GM18517 (cell line): ENCODE results near the gene HSPA1A.
A peak's percentile ranks its signal among the peaks of the same experiment; 100 is the strongest.
"Not testable (repeated sequence)": the region's sequence is repeated elsewhere in the genome, so short reads cannot be mapped to it uniquely, and the experiment has no call there.

Experiments used
- ATAC-seq: cut with Tn5 transposase; IDR thresholded peaks from one replicate; pipeline ENCODE4 v1.9.1; 2021; ENCODE audit warnings: mild to moderate bottlenecking, moderate library complexity; ENCODE audit not compliant: unreplicated experiment

HSPA1A gene

DNA sequence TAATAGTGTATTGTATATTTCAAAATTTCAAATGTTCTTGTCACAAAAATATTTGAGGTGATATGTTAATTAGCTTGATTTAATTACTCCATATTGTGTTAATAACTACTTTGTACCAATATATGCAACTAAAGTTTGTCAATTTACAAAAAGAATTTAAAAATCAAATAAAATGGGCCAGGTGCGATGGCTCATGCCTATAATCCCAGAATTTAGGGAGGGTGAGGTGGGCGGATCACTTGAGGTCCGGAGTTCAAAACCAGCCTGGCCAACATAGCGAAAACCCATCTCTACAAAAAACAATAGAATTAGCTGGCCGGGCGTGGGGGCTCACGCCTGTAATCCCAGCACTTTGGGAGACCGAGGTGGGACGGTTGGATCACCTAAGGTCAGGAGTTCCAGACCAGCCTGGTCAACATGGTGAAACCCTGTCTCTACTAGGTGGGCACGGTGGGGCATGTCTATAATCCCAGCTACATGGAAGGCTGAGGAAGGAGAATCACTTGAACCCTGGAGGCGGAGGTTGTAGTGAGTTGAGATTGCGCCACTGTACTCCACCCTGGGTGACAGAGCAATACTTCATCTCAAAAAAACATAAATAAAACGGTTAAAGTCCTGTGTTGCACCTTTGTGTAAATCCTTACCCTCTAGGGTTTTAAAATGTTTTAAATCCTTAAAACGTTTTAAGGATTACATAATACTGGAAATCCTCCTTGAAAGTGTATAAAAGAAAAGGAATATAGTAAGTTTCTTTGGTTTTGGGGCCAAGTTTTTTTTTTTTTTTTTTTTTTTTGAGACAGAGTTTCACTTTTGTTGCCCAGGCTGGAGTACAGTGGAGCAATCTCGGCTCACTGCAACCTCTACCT, 16.2 kb downstream of the HSPA1A start:
- no peak for ATAC-seq

- ATAC-seq: peak; percentile 41
Observed at GRCh38 chr6:31834367-31835250, 19.3 kb downstream of the HSPA1A start.

GRCh38 chr6:31836047-31836473, 20.7 kb downstream of the HSPA1A start:
- ATAC-seq: no peak

DNA sequence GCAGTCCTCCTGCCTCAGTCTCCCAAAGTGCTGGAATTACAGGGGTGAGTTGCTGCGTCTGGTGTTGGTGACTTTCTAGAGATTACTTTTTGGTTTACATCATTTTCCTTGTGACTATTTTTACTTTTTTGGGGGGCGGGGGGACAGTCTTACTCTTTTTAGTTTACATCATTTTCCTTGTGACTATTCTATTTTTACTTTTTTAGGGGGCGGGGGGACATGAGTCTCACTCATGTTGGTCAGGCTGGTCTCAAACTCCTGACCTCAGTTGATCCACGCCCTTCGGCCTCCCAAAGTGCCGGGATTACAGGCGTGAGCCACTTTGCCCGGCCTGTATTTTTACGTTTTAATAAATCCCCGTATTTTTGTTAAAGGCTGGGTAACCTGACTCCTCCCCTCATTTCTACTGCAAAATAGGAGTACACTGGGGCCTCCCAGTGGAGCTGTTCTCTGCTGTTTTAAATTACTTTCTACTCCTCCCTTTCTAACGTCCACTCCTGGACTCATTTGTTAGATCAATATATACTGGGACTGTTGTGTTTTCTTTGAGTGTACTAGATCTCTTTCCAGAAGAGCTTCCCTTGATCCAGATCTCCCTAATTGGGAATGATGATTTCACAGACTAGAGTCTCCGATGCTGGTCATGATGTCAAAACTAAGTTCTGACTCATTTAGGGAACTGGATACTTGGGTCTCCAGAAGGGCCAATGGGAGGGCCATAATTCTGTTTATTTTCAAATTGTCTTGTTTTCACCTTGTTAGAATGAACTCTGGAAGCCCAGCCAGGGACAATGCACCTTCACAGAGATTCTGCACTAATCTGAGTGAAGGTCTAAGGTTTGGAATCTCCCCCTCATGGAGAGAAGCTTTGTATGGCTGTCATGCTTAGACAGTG, 21.4 kb downstream of the HSPA1A start:
- ATAC-seq: no peak

DNA sequence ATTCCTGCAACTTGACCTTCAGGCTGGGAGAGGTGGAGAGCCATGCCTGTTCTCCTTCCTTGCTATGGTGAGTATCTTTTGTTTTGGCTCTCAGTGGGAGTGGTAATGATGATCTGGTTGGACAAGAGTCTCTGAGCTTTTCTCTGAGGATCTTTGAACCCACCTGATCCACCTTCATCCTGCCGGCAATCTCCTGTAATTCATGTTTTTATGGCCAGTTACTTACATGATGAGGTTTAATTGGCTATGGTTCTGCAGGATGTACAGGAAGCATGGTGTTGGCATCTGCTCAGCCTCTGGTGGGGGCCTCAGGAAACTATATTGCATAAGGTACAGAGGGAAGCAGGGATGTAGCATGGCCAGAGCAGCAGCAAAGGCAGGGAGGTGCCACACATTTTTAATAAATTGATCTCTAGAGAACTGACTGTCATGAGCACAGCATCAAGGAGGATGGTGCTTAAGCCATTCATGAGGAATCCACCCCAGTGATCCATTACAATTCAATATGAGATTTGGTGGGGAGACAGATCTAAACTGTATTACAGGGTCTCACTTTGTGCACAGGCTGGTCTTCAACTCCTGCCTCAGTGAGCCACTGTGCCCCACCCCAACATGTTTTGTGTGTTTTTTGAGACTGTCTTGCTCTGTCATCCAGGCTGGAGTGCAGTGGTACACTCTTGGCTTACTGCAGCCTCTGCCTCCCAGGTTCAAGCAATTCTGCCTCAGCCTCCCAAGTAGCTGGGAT, 22.2 kb downstream of the HSPA1A start:
- no peak for ATAC-seq

GRCh38 chr6:31838114-31838553, 22.8 kb downstream of the HSPA1A start:
- ATAC-seq: not testable (repeated sequence)

DNA sequence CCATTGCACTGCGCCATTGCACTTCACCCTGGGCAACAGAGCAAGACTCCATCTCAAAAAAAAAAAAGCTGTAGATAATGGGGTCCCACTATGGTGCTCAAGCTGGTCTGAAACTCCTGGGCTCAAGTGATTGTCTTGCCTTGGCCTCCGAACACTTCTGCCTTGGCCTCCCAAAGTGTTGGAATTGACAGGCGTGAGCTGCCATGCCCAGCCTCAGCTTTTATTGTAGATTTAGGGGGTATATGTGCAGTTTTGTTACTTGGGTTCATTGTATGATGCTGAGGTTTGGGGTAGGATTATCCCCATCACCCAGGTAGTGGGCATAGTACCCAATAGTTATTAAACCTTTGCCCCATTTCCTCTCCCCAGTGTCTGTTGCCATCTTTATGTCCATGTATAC, 23.6 kb downstream of the HSPA1A start:
- ATAC-seq: no peak

DNA sequence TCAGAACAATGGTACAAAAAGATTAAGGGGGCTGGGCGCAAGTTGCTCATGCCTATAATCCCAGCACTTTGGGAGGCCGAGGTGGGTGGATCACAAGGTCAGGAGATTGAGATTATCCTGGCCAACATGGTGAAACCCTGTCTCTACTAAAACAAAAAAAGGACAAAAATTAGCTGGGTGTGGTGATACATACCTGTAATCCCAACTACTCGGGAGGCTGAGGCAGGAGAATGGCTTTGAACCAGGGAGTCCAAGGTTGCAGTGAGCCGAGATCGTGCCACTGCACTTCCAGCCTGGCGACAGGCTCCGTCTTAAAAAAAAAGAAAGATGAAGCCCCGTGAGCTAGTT, 24.4 kb downstream of the HSPA1A start:
- ATAC-seq: not testable (repeated sequence)

GRCh38 chr6:31842053-31842452, 26.7 kb downstream of the HSPA1A start:
- no peak for ATAC-seq

- no peak for ATAC-seq
Observed at GRCh38 chr6:31844507-31844906, 29.2 kb downstream of the HSPA1A start.

DNA sequence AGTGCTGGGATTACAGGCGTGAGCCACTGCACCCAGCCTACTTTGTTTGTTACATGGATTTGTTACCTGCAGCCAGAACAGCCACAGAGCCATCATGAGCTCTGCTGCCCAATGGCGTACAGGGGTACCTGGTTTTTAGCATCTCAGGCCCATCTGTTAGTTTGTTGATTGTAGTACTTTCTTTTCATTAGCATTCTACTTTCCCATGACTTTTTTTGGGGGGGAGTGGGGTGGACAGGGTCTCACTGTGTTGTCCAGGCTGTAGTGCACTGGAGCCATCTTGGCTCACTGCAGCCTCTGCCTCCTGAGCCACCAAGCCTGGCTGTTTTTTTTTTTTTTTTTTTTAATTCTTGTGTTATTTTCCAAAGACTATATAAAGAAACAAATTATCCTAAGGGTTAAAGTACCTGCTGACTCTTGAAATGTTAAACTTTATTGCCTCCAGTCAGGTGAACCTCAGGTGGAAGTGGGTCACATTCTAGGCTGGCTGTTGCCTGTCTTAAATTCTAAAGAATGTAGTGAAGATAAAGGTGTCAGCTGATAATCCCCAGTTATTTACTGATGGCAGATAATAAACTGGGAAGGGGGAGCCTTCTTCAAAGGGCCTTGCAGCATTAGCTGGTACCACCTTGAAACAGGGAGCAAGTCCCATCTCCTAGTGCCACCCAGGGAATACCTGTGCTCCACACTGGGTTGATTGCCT, 32.1 kb downstream of the HSPA1A start:
- no peak for ATAC-seq

DNA sequence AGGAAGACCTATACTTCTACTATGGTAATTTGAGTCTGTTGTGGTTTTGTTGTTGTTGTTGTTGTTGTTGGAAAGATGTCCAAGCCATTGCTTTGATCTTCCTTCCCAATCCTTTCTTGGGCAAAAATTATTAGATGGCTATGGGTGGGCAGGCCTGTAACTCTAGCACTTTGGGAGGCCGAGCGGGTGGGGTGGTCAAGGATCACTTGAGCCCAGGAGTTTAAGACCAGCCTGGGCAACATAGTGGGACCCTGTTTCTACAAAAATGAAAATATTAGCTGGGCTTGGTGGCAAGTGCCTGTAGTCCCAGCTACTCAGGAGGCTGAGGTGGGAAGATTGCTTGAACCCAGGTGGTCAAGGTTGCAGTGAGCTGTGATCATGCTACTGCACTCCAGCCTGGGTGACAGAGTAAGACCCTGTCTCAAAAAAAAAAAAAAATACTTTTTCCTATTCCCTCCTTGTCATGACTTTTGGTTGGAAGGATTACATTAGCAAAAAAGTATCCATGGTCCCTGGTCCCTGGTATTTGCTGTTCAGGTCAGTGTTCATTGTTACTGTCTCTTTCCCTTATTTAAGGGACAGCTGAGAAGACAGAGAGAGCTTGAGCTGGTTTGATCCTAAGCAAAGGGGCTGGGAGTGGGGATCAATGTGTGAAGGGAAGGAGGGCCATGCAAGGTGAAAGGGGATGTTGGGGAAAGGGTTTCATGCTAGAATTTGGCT, 35.6 kb downstream of the HSPA1A start:
- ATAC-seq: no peak

GRCh38 chr6:31851485-31851832, 36.1 kb downstream of the HSPA1A start:
- ATAC-seq: no peak

GRCh38 chr6:31851980-31852718, 36.8 kb downstream of the HSPA1A start:
- not testable (repeated sequence) for ATAC-seq

GRCh38 chr6:31857774-31858173, 42.4 kb downstream of the HSPA1A start:
- not testable (repeated sequence) for ATAC-seq

DNA sequence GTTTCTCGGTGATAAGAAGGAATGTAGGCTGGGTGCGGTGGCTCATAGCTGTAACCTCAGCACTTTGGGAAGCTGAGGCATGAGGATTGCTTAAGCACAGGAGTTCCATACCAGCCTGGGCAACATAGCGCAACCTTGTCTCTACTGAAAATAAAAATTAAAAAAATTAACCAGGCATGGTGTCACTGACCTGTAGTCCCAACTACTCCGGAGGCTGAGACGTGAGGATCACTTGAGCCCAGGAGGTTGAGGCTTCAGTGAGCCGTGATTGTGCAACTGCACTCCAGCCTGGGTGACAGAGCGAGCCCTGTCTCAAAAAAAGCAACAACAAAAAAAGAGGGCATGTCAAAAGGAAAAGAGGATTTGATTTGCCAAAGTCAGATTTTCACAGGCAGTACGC, 43.4 kb downstream of the HSPA1A start:
- no peak for ATAC-seq

DNA sequence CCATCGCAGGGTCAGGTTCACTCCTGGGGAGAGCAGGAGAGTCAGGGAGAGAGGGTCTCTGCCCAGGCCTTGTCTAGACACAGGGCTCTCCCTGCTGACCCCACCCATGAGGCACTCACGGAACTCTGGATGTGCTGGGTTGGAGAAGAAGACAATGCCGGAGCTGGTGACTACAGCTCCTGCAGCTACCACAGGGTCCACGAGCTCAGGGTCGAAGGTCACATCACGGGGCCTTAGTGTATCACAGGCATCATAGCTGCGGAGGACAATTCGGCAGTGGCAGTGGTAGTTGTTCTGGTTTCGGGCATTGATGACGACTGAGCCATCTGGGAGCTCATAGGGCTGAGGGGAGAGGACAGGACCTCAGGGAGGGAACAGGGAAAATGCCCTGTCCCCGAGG, 44.6 kb downstream of the HSPA1A start:
- ATAC-seq: no peak

GRCh38 chr6:31860349-31860748, 45.0 kb downstream of the HSPA1A start:
- ATAC-seq: no peak
